Fibroblast of the aortic adventitia (primary cell): ENCODE results near the gene EEFSEC. TPM values are rescaled to one million over a fixed set of nuclear protein-coding genes. Genes with fewer than 3 reads are reported as not detected.

Experiments used
- DNase-seq: peaks from one replicate; pipeline ENCODE4 v3.0.0-alpha.2; 2010; ENCODE audit warnings: low read depth
- H3K4me3 ChIP-seq: 2 replicates; pipeline ENCODE4 v1.5.1; 2011; ENCODE audit warnings: low read depth, mild to moderate bottlenecking, control low read depth, low read length, moderate library complexity
- total RNA-seq: library from RNA; depleted of rRNA; stranded (reverse); fragments of >200 nt; gene quantifications from 2 replicates; pipeline ENCODE4 v1.2.3, GENCODE V29; 2012; ENCODE audit warnings: low replicate concordance
- TF ChIP-seq, protein P1 (sequence below): IDR thresholded peaks from 2 replicates; pipeline ENCODE4 v1.5.1; 2011; ENCODE audit warnings: mild to moderate bottlenecking, low read length, control low read depth, inconsistent platforms; ENCODE audit not compliant: insufficient read depth

EEFSEC gene
- total RNA-seq, 1 donor = 8.1 TPM

DNA sequence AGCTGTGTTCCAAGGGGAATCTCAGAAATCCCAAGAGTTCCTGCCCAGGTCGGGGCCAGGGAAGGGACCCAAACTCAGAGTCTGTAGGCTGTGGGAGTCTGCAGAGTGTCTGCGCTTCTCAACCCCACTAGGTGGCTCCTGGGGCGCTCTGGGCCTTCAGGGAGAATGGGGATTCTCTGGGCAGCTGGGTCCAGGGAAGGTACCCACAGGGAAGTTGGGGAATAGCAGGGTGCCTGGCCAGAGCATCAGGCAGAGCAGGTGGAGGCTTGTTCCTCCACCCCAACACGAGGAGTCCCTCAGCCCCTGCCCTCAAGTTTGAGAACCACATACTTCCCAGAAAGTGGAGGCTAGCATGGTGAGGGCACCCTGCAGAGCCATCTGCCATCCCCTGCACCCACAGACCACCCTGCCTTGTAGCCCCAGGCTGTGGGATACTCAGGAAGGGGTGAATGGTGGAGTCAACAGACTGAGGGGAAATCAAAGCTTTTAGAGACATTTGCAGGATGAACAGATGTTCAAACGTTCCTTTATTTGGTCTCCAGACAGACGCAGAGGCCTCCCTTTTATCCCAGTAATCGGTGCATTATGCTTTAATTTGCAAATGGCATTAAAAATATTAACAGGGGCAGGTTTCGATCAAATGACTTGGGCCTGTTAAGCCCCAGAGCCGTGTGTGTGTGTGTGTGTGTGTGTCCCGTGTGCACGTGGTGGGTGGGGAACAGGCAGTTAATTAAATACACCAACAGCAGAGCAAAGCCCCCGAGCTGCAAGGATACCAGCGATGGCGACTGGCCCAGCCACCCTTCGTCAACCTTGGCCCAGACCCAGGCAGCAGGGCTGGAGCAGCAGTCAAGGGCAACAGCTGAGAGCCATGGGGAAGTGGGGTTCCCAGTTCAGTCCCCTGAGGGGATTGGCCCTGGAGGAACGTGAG is 255.7 kb downstream of the EEFSEC start:
- TF ChIP-seq, protein P1, sequence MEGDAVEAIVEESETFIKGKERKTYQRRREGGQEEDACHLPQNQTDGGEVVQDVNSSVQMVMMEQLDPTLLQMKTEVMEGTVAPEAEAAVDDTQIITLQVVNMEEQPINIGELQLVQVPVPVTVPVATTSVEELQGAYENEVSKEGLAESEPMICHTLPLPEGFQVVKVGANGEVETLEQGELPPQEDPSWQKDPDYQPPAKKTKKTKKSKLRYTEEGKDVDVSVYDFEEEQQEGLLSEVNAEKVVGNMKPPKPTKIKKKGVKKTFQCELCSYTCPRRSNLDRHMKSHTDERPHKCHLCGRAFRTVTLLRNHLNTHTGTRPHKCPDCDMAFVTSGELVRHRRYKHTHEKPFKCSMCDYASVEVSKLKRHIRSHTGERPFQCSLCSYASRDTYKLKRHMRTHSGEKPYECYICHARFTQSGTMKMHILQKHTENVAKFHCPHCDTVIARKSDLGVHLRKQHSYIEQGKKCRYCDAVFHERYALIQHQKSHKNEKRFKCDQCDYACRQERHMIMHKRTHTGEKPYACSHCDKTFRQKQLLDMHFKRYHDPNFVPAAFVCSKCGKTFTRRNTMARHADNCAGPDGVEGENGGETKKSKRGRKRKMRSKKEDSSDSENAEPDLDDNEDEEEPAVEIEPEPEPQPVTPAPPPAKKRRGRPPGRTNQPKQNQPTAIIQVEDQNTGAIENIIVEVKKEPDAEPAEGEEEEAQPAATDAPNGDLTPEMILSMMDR = no peak
- no peak for DNase-seq
- no peak overlapping the region for H3K4me3 ChIP-seq

DNA sequence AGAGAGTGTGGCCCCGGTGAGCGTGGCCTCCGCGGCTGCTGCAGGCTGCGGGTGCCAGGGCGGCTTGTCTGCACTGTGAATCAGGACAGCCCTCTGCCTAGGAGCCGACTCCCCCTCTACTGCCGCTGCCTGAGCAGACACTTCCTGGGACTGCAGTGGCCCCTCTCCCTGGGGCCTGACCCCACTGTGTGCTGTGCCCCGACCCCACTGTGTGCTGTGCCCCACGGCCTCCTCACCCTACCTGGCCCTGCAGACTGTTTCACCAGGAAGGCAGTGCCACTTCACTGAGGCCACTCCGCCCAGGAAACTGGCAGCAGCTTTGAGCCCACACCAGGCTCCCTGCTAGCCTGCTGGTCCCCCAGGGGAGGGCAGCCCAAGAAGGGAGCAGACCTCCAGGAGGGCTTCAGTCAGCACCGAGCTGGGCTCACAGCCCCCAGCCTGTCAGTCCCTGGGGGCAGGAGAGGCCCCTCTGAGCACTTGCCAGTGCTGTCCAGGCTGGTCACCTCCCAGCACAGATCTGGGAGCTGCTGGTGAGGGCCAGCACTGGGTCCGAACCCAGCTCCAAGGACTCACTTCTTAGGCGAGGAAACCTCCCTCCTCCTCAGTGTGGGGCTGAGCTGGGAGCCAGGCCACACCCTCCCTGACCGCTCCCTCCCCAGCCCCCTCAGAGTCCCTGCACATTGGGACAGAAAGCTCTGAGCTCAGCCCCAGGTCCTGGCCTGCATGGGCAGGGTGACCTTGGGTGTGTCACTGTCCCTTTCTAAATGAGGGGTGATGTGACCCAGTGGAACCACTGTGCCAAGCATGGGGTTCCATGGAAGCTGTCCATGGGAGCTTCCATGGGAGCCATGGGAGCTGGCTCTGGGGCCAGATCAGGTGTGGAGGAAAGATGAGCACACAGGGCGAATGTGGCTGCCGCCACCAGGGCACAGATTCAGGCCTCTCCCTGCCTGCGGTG is 256.6 kb downstream of the EEFSEC start:
- H3K4me3 ChIP-seq = no peak overlapping the region
- DNase-seq = no peak
- TF ChIP-seq, protein P1 = no peak

DNA sequence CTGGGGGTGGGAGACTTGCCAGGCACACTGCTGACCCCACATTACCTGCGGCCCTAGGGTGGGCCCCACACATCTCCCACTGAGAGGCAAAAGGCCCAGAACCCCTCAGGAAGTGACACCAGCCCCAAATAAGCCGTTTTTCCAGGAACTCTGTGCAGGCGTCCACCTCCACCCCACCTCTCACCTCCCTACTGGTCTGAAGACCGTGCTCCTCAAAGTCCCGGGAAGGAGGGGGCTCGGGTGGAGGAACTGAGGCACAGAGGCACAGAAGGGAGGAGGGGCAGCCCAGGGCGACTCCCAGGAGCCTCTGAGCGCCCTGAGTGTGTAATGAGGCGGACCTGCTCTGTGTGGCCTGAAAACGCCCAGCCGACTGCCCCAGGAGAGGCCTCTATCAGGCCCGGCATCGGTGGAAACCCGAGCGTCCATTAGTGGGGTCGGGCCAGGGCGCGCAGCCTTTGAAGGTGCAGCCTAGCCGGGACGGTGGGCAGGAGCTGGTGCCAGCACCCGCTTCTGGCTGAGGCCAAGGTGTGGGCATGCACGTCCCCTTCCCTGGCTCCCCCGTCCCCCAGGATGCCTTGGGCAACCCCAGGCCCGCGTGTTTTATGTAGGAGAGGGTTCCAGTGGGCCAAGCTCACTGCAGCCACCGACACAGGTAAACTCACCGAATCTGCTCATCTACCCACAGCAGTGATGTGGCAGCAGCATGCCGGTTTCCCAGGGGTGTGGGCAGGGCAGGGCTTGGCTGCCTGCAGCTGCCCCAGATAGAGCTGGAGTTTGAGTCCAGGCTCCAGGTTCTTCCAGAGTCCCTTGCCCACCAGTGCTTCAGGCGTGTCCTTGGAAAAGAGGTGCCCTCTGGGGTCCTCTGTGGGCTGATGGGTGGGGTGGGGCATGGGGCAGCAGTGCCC is 257.6 kb downstream of the EEFSEC start:
- TF ChIP-seq, protein P1 = no peak
- no peak for DNase-seq
- no peak overlapping the region for H3K4me3 ChIP-seq

DNA sequence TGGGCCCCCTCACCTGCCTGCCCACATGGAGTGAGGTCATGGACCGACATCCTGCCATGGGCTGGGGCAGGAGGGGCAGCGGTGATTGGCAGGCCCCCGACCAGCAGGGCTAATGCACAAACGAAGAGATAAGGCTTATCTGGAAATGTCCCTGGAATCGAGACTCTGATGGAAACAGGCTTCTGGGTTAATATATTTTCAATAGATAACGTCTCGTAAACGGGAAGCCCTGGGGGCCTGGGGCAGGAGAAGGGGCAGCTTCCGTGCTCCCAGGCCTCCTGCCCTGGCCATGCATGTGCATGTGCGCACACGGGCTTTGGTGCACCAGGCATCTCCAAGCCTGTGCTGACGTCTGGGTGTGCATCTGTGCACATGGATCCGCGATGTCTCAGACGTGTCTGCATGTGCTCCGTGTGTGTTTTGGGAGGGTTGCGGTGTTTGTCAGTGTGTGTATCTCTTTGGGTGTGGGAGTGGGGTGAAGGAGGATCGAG is 258.3 kb downstream of the EEFSEC start:
- no peak overlapping the region for H3K4me3 ChIP-seq
- TF ChIP-seq, protein P1 = no peak

DNA sequence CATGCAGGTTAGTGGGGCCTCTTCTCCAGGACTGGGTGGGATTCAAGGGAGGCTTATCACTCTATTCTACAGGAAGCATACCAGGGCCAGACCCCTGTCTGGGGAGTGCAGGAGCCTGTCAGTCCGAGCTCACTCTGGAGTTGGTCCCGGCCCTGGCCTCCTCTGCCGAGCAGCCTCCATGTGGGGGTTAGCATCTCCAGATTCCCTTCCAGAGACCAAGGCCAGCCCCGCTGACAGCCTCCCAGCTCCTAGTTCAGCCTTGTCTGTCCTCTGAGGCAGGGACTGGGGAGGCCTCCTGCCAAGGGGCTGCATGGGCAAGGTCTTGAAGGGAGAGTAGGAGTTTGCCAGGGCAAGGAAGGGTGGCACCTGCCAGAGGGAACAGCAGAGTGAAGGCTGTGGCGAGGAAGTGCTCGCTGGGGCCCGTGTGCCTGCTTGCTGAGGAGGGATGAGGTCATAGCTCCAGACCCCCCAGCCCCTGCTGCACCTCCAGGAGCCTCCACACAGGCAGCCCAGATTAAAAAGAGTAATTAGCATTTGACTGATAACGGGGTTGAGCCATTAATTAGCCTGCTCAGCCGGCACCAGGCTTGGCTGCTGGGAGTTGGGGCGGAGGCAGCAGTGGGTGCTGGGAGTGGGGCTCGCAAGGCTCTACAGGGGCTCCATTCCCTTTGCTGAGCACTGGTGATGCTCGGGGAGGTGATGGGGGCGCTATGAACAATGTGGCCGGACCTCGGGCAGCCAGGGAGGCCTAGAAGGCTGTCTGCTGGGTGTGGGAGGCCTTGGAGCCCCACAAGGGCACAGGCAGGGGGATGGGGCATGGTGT is 259.1 kb downstream of the EEFSEC start:
- no peak for DNase-seq
- no peak overlapping the region for H3K4me3 ChIP-seq
- TF ChIP-seq, protein P1 = no peak

More for the DNA sequence above, 258.3 kb downstream of the EEFSEC start:
- no peak for DNase-seq
